A549 (cell line): Measurements from ENCODE around the gene CNIH3. TPM values are rescaled to one million over a fixed set of nuclear protein-coding genes. Genes with fewer than 3 reads are reported as not detected.

Experiments used
- ATAC-seq, 2 experiments: fragments of 200-7000 bp in 1 of 2; fragments of >200 bp in 1 of 2; cut with Nextera tagmentation in 1 of 2; cut with Tn5 transposase in 1 of 2; 3 replicates each; pipeline versions ENCODE4 v1.8.0 to v1.9.1; 2018 to 2020; ENCODE audit warnings: mild to moderate bottlenecking in 1 of 2, moderate library complexity in 1 of 2
- CTCF ChIA-PET: fragments of 300-600 bp; sonication (Branson Sonifier 250); formaldehyde crosslinking; extraction: SDS; loops from one replicate; lab custom pipeline; 2021; ENCODE audit warnings: antibody characterized with exemption, inconsistent platforms; lab: Yijun Ruan, JAX
- POLR2A ChIA-PET: fragments of 350-600 bp; formaldehyde crosslinking; extraction: SDS; loops from one replicate; lab custom pipeline; 2021; ENCODE audit warnings: antibody characterized with exemption, inconsistent platforms; lab: Yijun Ruan, JAX
- DNase-seq, 2 experiments: peaks; one replicate each; pipeline versions ENCODE4 v3.0.0 to v3.0.0-alpha.2; 2011 to 2016; ENCODE audit warnings: low read depth in 1 of 2, low spot score in 1 of 2
- FAIRE-seq: peaks from 2 replicates; lab custom pipeline; 2011; peaks lifted over from hg19 to GRCh38; lab: Jason Lieb, UNC
- H3K27ac ChIP-seq, 2 experiments: fragments of >200 bp; sonication (Bioruptor Twin); formaldehyde crosslinking; 3 replicates each; pipeline ENCODE4 v1.5.1; 2016 to 2017
- H3K4me1 ChIP-seq: fragments of >200 bp; sonication (Bioruptor Twin); formaldehyde crosslinking; 3 replicates; pipeline ENCODE4 v1.6.1; 2016
- H3K4me2 ChIP-seq: fragments of >200 bp; sonication (Bioruptor Twin); formaldehyde crosslinking; 3 replicates; pipeline ENCODE4 v1.6.1; 2016
- H3K4me3 ChIP-seq: fragments of >200 bp; sonication (Bioruptor Twin); formaldehyde crosslinking; 3 replicates; pipeline ENCODE4 v1.5.1; 2016
- H3K9me3 ChIP-seq: fragments of >200 bp; sonication (Bioruptor Twin); formaldehyde crosslinking; 3 replicates; pipeline ENCODE4 v1.6.1; 2016
- BHLHE40 ChIP-seq: IDR thresholded peaks from 2 replicates; pipeline ENCODE4 v1.6.1; 2012; ENCODE audit warnings: low read depth, low read length, inconsistent platforms
- CBX2 ChIP-seq: fragments of 200-600 bp; sonication (generic); IDR thresholded peaks from 2 replicates; pipeline ENCODE4 v1.6.1; 2016; ENCODE audit warnings: low read depth, mild to moderate bottlenecking, borderline replicate concordance
- CBX8 ChIP-seq: fragments of 200-600 bp; sonication (generic); IDR thresholded peaks from 2 replicates; pipeline ENCODE4 v1.6.1; 2016
- CEBPB ChIP-seq, 2 experiments: fragments of >200 bp in 1 of 2; sonication (Bioruptor Twin) in 1 of 2; formaldehyde crosslinking in 1 of 2; IDR thresholded peaks; 2 replicates each; pipeline ENCODE4 v1.6.1; 2012 to 2016
- EP300 ChIP-seq, 2 experiments: fragments of >200 bp; sonication (Bioruptor Twin); formaldehyde crosslinking; IDR thresholded peaks; 2 replicates in 1 of 2; 3 replicates in 1 of 2; pipeline ENCODE4 v1.6.1; 2016 to 2017
- ESRRA ChIP-seq: fragments of 150-350 bp; IDR thresholded peaks from 2 replicates; pipeline ENCODE4 v1.6.1; 2014; ENCODE audit warnings: mild to moderate bottlenecking, low read length, borderline replicate concordance
- FOSB ChIP-seq: fragments of 250-450 bp; sonication (Bioruptor Pico); IDR thresholded peaks from 2 replicates; pipeline ENCODE4 v1.5.0; 2020; ENCODE audit warnings: mild to moderate bottlenecking, moderate library complexity
- FOXS1 ChIP-seq: fragments of 250-450 bp; sonication (Bioruptor Pico); IDR thresholded peaks from 2 replicates; pipeline ENCODE4 v1.5.0; 2020; ENCODE audit warnings: mild to moderate bottlenecking, moderate library complexity
- GATA3 ChIP-seq: IDR thresholded peaks from 2 replicates; pipeline ENCODE4 v1.6.1; 2012; ENCODE audit warnings: borderline replicate concordance
- HEYL ChIP-seq: fragments of 250-450 bp; sonication (Bioruptor Pico); IDR thresholded peaks from 2 replicates; pipeline ENCODE4 v1.8.0; 2021; ENCODE audit warnings: mild to moderate bottlenecking, moderate library complexity
- HOXA7 ChIP-seq: fragments of 250-450 bp; sonication (Bioruptor Pico); IDR thresholded peaks from 2 replicates; pipeline ENCODE4 v1.5.0; 2020; ENCODE audit warnings: mild to moderate bottlenecking, moderate library complexity
- HOXB13 ChIP-seq: fragments of 250-450 bp; sonication (Bioruptor Pico); IDR thresholded peaks from 2 replicates; pipeline ENCODE4 v1.5.0; 2020; ENCODE audit warnings: low read depth, mild to moderate bottlenecking, moderate library complexity
- JUN ChIP-seq, 2 experiments: fragments of >200 bp; sonication (Bioruptor Twin); formaldehyde crosslinking; IDR thresholded peaks; 2 replicates in 1 of 2; 3 replicates in 1 of 2; pipeline ENCODE4 v1.6.1; 2016 to 2017
- JUNB ChIP-seq: fragments of >200 bp; sonication (Bioruptor Twin); formaldehyde crosslinking; IDR thresholded peaks from 2 replicates; pipeline ENCODE4 v1.6.1; 2016
- KDM5A ChIP-seq: fragments of 200-600 bp; sonication (generic); IDR thresholded peaks from 2 replicates; pipeline ENCODE4 v1.6.1; 2016; ENCODE audit warnings: antibody characterized with exemption, mild to moderate bottlenecking
- NFE2L2 ChIP-seq: fragments of 150-350 bp; conservative IDR thresholded peaks from 2 replicates; pipeline ENCODE4 v1.6.1; 2014; ENCODE audit warnings: low read length
- NPAS2 ChIP-seq: fragments of 250-450 bp; sonication (Bioruptor Pico); IDR thresholded peaks from 2 replicates; pipeline ENCODE4 v1.8.0; 2022; ENCODE audit warnings: mild to moderate bottlenecking, moderate library complexity, borderline replicate concordance
- RARB ChIP-seq: fragments of 250-450 bp; sonication (Bioruptor Pico); IDR thresholded peaks from 2 replicates; pipeline ENCODE4 v1.8.0; 2021; ENCODE audit warnings: mild to moderate bottlenecking, moderate library complexity
- RNF2 ChIP-seq: fragments of 200-600 bp; sonication (generic); IDR thresholded peaks from 2 replicates; pipeline ENCODE4 v1.6.1; 2016; ENCODE audit warnings: low read depth, mild to moderate bottlenecking, antibody characterized with exemption, moderate library complexity, borderline replicate concordance
- SMC3 ChIP-seq: fragments of >200 bp; sonication (Bioruptor Twin); formaldehyde crosslinking; IDR thresholded peaks from 3 replicates; pipeline ENCODE4 v1.6.1; 2018; ENCODE audit warnings: inconsistent platforms
- TFCP2L1 ChIP-seq: fragments of 250-450 bp; sonication (Bioruptor Pico); IDR thresholded peaks from 2 replicates; pipeline ENCODE4 v1.5.0; 2021; ENCODE audit warnings: mild to moderate bottlenecking
- ZC3H11A ChIP-seq: fragments of 450-650 bp; IDR thresholded peaks from 2 replicates; pipeline ENCODE4 v1.6.1; 2014; ENCODE audit warnings: antibody characterized with exemption, mild to moderate bottlenecking
- ZSCAN20 ChIP-seq: fragments of 250-450 bp; sonication (Bioruptor Pico); IDR thresholded peaks from 2 replicates; pipeline ENCODE4 v1.8.0; 2022; ENCODE audit warnings: mild to moderate bottlenecking, moderate library complexity
- WGBS: methylation state at CpG from one replicate; pipeline ENCODE4 v1.1.6; 2017; ENCODE audit errors: missing lambda C conversion rate; 5-methylcytosine and 5-hydroxymethylcytosine counted together
- polyA plus RNA-seq, 4 experiments: library from polyadenylated mRNA; depleted of rRNA in 3 of 4; stranded (reverse); fragments of >200 nt; fragmentation: RNase III in 1 of 4; extraction: RNeasy Plus Mini Kit Qiagen cat#74134 plus additional on column Dnase treatment in 1 of 4; gene quantifications; 2 replicates in 3 of 4; 3 replicates in 1 of 4; pipeline ENCODE4 v1.2.3, GENCODE V29; 2011 to 2017
- TF ChIP-seq, protein P1 (sequence below): IDR thresholded peaks from 2 replicates; pipeline ENCODE4 v1.6.1; 2012
- TF ChIP-seq, protein P2 (sequence below): fragments of 250-450 bp; sonication (Bioruptor Pico); IDR thresholded peaks from 2 replicates; pipeline ENCODE4 v1.5.0; 2020; ENCODE audit warnings: low read depth, mild to moderate bottlenecking, moderate library complexity

Gene CNIH3
- polyA plus RNA-seq, 2 of the 4 experiments (the other 2 are of a cell fraction) = 0.61 to 0.85 TPM

DNA sequence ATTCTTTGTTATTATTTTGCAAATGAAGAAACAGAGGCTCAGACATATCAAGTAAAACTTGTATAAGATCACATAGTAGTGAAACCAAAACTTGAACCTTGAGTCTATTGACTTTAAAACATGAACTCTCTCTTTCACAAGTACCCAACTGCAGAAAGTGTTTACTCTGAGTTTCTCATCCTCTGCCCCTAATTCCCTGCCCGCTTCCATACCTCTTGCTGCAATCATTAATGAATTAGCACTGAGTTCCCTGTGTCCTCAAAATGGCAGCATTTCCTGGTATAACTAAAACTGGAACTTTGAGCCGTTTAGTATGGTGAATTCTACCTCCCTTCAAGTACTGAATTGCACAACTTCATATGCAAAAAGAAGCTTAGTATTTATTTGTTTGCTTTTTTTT lies 165.7 kb downstream of the CNIH3 start:
- Histone ChIP-seq H3K9me3 (no peaks in the 10 kb centered on the region), H3K4me3 (no peak overlapping the region), H3K27ac (no peak overlapping the region), H3K4me1 (no peaks in the 10 kb centered on the region), H3K4me2 (no peak overlapping the region)
- DNase-seq (no peak), FAIRE-seq (no peak), ATAC-seq (no peak)
- CTCF ChIA-PET = no interaction called here
- TF ChIP-seq EP300 (IDR thresholded peaks at IDR 0.05) = no peak
- TF ChIP-seq, protein P1, sequence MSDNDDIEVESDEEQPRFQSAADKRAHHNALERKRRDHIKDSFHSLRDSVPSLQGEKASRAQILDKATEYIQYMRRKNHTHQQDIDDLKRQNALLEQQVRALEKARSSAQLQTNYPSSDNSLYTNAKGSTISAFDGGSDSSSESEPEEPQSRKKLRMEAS = no peak
- TF ChIP-seq RNF2 = no peak
- POLR2A ChIA-PET = no interaction called here
- WGBS = 9% methylated on average over 2 of the region's 2 CpGs

DNA sequence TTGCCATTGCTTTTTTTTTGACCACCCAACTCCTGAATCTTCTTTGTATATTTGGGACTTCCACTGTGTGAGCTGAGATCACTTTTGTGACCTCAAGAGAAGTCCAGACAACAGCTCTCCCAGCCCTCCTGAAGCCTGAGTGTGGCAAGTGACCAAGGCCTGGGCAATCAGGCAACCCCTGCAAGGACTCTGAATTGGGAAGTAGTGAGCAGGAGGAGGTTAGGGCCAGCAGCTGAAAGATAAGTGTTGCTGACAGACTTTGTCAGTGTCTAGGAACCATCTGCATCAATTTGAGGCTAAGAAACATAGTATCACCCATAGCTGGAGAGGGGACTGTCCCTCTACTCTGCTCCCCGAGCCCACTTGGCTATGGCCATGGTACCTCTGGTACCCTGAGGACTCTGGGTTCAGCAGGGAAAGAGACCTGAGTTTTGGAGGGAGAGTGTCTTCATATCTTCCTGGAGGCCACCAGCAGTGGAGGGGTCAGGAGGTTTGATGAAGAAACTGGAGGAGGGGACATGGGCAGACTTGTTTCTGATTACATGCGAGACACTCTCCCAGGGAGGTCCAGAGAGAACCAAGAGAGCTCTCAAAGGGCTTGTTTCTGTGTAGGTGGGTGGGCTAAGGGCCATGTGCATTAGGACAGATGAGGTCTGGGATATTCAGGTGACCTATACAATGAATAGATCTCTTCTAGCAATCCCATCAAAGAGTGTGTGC lies 166.3 kb downstream of the CNIH3 start:
- DNase-seq = no peak
- no peak overlapping the region for H3K4me3 ChIP-seq
- no peak overlapping the region for H3K27ac ChIP-seq
- ChIA-PET CTCF (no interaction called here), POLR2A (no interaction called here)
- no peak for TF ChIP-seq ZC3H11A
- ATAC-seq = no peak
- no peak for FAIRE-seq
- H3K9me3 ChIP-seq = no peaks in the 10 kb centered on the region
- H3K4me2 ChIP-seq = no peak overlapping the region
- no peaks in the 10 kb centered on the region for H3K4me1 ChIP-seq
- 28% methylated on average over 2 of the region's 2 CpGs for WGBS

DNA sequence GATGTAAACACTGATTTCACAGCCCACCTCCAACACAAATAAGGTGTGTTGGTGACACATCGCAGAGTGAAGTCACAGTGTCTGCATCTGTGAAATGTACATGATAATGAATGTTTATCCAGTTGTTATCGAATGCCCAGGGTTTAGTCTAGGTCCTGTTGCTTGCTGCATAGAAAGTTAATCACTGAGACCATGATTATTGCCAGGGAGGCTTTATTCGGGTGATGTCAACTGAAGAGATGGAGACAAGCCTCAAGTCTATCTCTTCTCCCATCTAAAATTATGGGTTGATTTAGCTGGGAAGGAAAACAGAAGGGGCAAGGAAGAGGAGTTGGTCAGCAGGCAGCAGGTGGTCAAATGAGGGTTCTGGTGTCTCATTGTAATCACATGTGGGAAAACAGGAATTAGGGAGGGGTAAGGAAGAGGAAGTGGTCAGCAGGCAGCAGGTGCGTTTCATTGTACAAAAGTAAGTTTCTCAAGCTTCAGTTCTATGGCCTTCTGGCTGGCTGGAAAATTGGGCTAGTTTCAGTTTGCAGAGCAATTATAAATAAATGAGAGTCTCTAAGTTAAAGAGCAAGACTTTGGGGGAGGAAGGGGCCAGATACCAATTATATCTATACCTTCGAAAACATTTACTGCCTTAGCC lies 167.0 kb downstream of the CNIH3 start:
- Histone ChIP-seq H3K4me2 (no peak overlapping the region), H3K4me3 (no peak overlapping the region), H3K27ac (no peak overlapping the region), H3K9me3 (no peaks in the 10 kb centered on the region), H3K4me1 (no peaks in the 10 kb centered on the region)
- ChIA-PET POLR2A (no interaction called here), CTCF (no interaction called here)
- DNase-seq (no peak), FAIRE-seq (no peak), ATAC-seq (no peak)
- WGBS = 38% methylated on average over 5 of the region's 5 CpGs
- TF ChIP-seq ZC3H11A (no peak), JUNB (no peak), TFCP2L1 (CRISPR knock-in tag) (no peak), NPAS2 (no peak), BHLHE40 (no peak), CBX8 (no peak), RARB (no peak), HOXA7 (CRISPR knock-in tag) (no peak), GATA3 (no peak), ZSCAN20 (CRISPR knock-in tag) (no peak), HEYL (CRISPR knock-in tag) (no peak), CBX2 (no peak), FOXS1 (no peak), FOSB (CRISPR knock-in tag) (no peak)
- TF ChIP-seq, all 56 proteins: peak for 0

DNA sequence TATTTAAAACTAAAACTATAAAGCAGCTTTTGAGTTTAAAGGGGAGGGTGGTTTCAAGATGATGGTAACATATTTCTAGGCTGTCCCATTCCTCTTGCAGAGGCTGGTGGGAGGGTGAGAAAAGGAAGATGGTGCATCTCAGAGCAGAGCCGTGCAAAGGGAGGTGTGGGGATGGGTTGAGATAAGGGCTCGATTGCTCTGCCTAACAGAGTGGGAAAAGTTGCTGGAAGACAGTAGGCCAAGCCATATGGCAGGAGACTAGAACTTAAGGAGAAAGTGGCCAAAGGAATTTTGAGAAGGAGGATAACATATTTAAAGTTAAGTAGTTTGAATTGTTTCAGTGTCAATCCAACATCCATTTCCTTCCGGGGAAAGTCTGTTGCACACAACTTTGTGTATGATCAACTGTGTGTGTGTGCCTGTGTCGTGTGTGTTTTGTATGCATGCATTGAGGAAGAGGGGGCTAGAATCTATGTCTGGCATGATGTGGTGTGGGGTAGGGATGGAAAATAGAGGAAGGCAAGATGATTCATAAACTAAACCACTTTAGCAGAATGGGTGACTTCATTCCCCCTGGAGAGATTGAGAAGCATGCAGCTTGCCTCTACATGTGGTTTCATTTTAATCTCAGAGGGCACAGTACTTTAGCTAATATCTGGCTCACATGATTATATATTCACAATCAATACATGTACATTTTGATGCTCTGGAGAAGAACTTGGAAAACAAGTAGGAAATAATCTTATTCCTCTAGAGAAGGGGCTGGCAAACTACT lies 168.3 kb downstream of the CNIH3 start:
- no peaks in the 10 kb centered on the region for H3K9me3 ChIP-seq
- no peak for DNase-seq
- H3K27ac ChIP-seq = no peak overlapping the region
- ATAC-seq = no peak
- no peak overlapping the region for H3K4me2 ChIP-seq
- no peak overlapping the region for H3K4me3 ChIP-seq
- FAIRE-seq = no peak
- TF ChIP-seq JUN (IDR thresholded peaks at IDR 0.05) (no peak), EP300 (IDR thresholded peaks at IDR 0.05) (no peak), KDM5A (no peak), NFE2L2 (no peak), ESRRA (no peak), SMC3 (no peak), ZC3H11A (no peak), CEBPB (IDR thresholded peaks at IDR 0.05) (no peak), HOXB13 (CRISPR knock-in tag) (no peak)
- TF ChIP-seq, protein P2, sequence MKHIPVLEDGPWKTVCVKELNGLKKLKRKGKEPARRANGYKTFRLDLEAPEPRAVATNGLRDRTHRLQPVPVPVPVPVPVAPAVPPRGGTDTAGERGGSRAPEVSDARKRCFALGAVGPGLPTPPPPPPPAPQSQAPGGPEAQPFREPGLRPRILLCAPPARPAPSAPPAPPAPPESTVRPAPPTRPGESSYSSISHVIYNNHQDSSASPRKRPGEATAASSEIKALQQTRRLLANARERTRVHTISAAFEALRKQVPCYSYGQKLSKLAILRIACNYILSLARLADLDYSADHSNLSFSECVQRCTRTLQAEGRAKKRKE = no peak
- 54% methylated on average over 4 of the region's 4 CpGs for WGBS
- H3K4me1 ChIP-seq = no peaks in the 10 kb centered on the region
- ChIA-PET CTCF (no interaction called here), POLR2A (no interaction called here)
